Measurements from ENCODE around the gene DGUOK.
A peak's percentile ranks its signal among the peaks of the same experiment; 100 is the strongest.
"Not testable (repeated sequence)": the region's sequence is repeated elsewhere in the genome, so short reads cannot be mapped to it uniquely, and the experiment has no call there.

DGUOK gene

GRCh38 chr2:73901143-73901542 lies 25.5 kb upstream of the DGUOK start:
- DNase-seq: no peak

GRCh38 chr2:73902284-73902683 lies 24.4 kb upstream of the DGUOK start:
- DNase-seq: no peak

- no peak for DNase-seq
Observed at GRCh38 chr2:73903313-73903712, 23.4 kb upstream of the DGUOK start.

GRCh38 chr2:73903949-73904613 lies 22.6 kb upstream of the DGUOK start:
- not testable (repeated sequence) for DNase-seq

GRCh38 chr2:73904952-73905351 lies 21.7 kb upstream of the DGUOK start:
- DNase-seq: no peak

GRCh38 chr2:73906847-73907505 lies 19.7 kb upstream of the DGUOK start:
- no peak for DNase-seq

- no peak for DNase-seq
Observed at GRCh38 chr2:73907840-73908452, 18.7 kb upstream of the DGUOK start.

GRCh38 chr2:73908689-73909652 lies 17.7 kb upstream of the DGUOK start:
- peak; percentile 22 for DNase-seq

GRCh38 chr2:73910873-73911547 lies 15.7 kb upstream of the DGUOK start:
- no peak for DNase-seq

GRCh38 chr2:73911548-73912208 lies 15.0 kb upstream of the DGUOK start:
- DNase-seq: no peak

- DNase-seq: no peak
Observed at GRCh38 chr2:73913414-73914054, 13.1 kb upstream of the DGUOK start.

GRCh38 chr2:73914667-73915066 lies 12.0 kb upstream of the DGUOK start:
- no peak for DNase-seq

GRCh38 chr2:73915437-73915993 lies 11.2 kb upstream of the DGUOK start:
- no peak for DNase-seq

- DNase-seq: no peak
Observed at GRCh38 chr2:73916666-73917065, 10.0 kb upstream of the DGUOK start.

GRCh38 chr2:73917296-73917695 lies 9.4 kb upstream of the DGUOK start:
- DNase-seq: no peak

GRCh38 chr2:73917696-73918207 lies 8.9 kb upstream of the DGUOK start:
- no peak for DNase-seq

- DNase-seq: no peak
Observed at GRCh38 chr2:73918856-73919255, 7.8 kb upstream of the DGUOK start.

- no peak for DNase-seq
Observed at GRCh38 chr2:73919596-73920228, 7.0 kb upstream of the DGUOK start.

GRCh38 chr2:73920577-73921545 lies 5.8 kb upstream of the DGUOK start:
- peak; percentile 59 for DNase-seq
